ENCODE data around the gene SUMO3.

Gene SUMO3

GRCh38 chr21:44804762-44805161 lies 13.1 kb downstream of the SUMO3 start:
- FAIRE-seq = no peak

GRCh38 chr21:44803651-44804050 lies 14.2 kb downstream of the SUMO3 start:
- FAIRE-seq (no peak), DNase-seq (ENCODE audit: low spot score) (no peak)

More at GRCh38 chr21:44804762-44805161, 13.1 kb downstream of the SUMO3 start:
- no peak for DNase-seq (ENCODE audit: low spot score)

DNA sequence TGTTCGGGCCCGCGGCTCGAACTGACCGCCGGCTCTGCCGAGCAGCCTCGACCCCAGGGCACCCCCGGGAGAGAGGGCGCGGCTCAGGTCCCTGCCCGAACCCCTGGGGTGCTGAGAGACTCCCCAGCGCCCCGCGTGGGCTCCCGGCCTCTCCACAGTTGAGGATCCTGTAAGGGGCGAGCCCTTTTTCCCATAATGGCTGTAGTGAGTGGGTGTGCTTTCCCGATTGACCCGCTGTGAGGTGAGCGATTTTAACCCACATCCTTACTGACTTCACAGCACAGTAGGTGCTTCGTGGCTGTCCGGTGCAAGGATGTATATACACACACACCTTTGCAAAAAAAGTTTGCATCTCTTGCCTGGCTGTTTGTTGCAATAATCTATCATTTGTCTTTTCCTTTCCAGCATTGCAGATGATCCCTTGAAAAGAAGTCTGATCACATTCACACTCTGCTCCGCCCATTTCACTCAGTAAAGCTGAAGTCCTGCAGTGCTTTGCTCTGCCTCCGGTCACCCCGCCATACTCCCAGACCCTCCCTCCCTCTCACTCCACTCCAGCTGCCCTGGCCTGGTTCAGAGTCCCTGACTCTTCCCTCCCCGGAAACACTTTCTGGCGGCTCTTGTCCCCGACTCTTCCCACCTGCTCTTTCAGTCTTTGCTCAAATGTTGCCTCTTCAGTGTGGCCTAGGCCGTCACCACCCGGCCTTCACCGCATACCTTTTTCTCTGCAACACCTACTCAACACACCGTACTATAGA lies 15.3 kb downstream of the SUMO3 start:
- no peak for DNase-seq (ENCODE audit: low spot score)
- FAIRE-seq = no peak

DNA sequence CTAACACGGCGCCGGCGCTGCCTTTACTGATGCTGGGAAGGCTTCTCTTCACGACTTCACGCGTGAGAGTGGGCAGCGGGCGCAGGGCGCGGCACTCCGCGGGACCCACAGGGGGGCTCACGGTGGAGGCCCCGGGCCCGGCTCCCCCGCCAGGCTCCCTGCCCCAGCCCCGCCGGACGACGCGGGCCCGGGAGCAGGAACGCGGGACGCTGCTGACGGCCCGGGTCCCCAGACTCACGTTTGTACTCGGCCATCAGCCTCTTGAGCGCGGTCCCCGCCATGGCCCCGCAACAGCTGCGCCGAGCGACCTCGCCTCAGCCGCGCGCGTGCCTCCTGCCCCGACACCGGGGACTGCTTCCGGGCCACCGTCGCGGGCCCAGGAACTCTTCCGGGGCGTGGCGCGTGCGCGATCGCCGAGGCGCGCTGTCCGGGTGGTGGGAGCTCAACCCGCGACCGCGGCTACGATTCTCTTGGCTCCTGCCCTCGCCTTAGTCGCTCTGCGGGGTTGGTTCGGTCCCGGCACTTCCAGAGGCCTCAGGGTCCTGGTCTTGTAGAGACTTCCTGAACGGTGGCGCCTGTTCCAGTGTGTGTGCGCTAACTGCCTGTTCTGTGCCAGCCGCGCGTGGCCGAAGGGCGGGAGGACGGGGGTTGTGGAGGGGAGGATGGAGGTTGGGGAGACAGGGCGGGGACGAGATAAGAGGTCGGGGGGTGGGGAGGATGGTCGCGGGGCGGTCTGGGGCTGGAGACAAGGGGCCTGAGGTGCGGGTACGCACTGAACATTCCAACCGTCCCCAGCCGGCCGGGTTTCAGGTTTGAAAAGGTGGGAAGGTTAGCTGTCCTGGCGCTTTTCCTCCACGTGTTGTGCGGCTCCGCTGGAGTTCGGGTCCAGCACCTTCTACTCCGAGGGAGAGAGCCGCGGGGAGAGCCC lies 16.1 kb downstream of the SUMO3 start, which contains the start of gene UBE2G2:
Gene UBE2G2 (minus strand): TSS at position 353 of the 928 bp plus-strand sequence. CDS start 72 bp downstream, at position 281.
- FAIRE-seq (no peak), DNase-seq (ENCODE audit: low spot score) (peak; percentile 93)

DNA sequence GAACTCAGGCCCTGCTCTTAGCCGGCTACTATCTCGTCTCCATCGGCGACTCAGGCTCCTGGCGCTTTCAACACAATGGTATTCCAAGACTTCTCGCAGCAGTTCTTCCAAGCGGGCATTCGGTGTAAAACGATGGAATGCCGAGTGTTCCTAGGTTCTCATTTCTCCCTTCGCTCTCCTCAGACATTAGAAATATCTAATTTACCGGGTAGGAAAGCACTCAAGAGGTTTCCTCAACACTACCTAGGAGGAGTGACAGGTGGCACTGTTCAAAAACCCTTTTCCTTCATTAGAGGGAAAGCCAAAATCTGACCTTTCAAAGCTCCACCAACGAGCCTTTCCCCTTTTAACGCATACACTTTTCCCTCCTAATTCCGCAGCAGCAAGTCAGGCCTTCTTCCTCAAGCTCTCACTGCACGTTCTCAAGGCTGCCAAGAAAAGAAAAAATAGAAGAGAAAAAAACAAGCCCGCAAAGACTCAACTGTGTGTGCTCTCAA lies 16.8 kb downstream of the SUMO3 start:
- no peak for FAIRE-seq
- DNase-seq (ENCODE audit: low spot score) = peak; percentile 46

DNA sequence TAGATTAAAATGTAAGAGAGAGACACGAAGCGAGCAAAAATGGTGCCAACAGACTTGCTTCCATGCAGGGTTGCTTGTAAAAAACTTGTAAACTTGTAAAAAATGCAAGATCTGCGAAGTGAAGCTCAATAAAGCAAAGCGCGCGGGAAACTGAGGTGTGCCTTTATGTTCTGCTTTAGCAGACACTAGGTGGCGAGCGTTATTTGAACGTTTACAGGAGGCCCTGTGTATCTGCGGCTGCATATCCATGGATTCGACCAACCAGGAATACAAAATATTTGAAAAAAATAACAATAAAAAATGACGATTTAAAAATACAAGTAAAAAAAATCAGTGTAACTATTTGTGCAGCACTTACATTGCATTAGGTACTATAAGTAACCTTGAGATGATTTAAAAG lies 17.8 kb downstream of the SUMO3 start:
- FAIRE-seq (no peak), DNase-seq (ENCODE audit: low spot score) (no peak)

DNA sequence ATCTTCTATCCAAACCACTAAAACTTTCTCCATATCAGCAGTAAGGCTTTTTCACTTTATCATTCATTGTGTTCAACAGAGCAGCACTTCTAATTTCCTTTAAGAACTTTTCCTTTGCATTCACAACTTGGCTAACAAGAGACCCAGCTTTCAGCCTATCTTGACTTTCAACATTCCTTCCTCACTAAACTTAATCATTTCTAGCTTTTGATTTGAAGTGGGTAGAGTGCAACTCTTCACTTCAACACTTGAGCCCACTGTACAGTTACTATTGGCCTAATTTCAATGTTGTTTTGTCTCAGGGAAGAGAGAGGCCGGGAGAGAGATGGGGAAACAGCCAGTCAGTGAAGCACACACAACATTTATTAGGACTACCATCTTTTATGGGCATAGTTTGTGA lies 18.2 kb downstream of the SUMO3 start:
- FAIRE-seq (no peak), DNase-seq (ENCODE audit: low spot score) (no peak)

GRCh38 chr21:44797775-44798174 lies 20.1 kb downstream of the SUMO3 start:
- FAIRE-seq (no peak), DNase-seq (ENCODE audit: low spot score) (no peak)

DNA sequence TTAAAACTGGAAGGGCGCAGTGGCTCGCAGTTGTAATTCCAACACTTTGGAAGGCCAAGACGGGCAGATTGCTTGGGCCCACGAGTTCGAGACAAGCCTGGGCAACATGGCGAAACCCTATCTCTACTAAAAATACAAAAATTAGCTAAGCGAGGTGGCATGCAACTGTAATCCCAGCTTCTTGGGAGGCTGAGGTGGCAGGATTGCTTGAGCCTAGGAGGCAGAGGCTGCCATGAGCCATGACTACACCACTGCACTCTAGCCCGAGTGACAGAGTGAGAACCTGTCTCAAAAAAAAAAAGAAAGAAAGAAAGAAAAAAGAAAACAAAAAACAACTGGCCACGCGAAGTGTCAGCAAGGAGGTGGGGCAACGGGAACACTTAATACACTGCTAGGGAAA lies 22.5 kb downstream of the SUMO3 start:
- DNase-seq (ENCODE audit: low spot score) = no peak
- FAIRE-seq = no peak

GRCh38 chr21:44793592-44794374 lies 24.1 kb downstream of the SUMO3 start:
- FAIRE-seq (no peak), DNase-seq (ENCODE audit: low spot score) (no peak)

GRCh38 chr21:44792702-44793591 lies 24.9 kb downstream of the SUMO3 start:
- FAIRE-seq (no peak), DNase-seq (ENCODE audit: low spot score) (peak; percentile 72)

GRCh38 chr21:44791993-44792392 lies 25.9 kb downstream of the SUMO3 start:
- DNase-seq (ENCODE audit: low spot score) (no peak), FAIRE-seq (no peak)

- no peak for DNase-seq (ENCODE audit: low spot score)
- no peak for FAIRE-seq
These were observed 26.6 kb downstream of the SUMO3 start for GRCh38 chr21:44791246-44791645.

DNA sequence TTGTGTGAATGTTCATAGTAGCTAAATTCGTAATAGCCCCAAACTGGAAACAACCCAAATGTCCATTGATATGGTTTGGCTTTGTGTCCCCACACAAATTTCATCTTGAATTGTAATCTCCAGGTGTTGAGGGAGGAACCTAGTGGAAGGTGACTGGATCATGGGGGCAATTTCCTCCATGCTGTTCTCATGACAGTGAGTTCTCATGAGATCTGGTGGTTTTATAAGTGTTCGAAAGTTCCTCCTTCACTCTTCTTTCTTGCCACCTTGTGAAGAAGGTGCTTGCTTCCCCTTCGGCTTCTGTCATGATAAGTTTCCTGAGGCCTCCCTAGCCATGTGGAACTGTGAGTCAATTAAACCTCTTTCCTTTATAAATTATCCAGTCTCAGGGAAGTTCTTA lies 27.5 kb downstream of the SUMO3 start:
- DNase-seq (ENCODE audit: low spot score) (no peak), FAIRE-seq (no peak)

DNA sequence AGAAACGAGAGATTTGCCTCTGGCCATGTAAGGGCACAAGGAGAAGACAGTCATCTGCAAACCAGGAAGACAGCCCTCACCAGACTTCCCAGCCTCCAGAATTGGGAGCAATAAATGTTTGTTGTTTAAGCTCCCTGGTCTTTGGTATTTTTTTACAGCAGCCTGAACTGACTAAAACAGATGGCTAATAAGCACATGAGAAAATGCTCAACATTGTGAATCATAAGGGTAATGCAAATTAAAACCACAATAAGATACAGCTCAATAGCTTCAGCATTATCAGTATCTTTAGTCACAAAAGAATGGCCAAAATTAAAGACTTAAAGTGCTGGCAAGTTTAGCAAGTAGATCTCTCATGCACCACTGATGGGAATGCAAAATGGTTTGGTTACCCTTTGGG lies 28.0 kb downstream of the SUMO3 start:
- DNase-seq (ENCODE audit: low spot score) = no peak
- FAIRE-seq = no peak

GRCh38 chr21:44785620-44786335 lies 32.1 kb downstream of the SUMO3 start:
- FAIRE-seq = no peak

GRCh38 chr21:44784810-44785209 lies 33.1 kb downstream of the SUMO3 start:
- FAIRE-seq (no peak), DNase-seq (ENCODE audit: low spot score) (no peak)

More at GRCh38 chr21:44785620-44786335, 32.1 kb downstream of the SUMO3 start:
- no peak for DNase-seq (ENCODE audit: low spot score)

GRCh38 chr21:44783020-44783696 lies 34.7 kb downstream of the SUMO3 start:
- FAIRE-seq (no peak), DNase-seq (ENCODE audit: low spot score) (no peak)
